PC-9 (cell line): Measurements from ENCODE around the gene SMAD6.

ENCODE experiments used
- EZH2 ChIP-seq: fragments of 200-600 bp; sonication (generic); IDR thresholded peaks from 2 replicates; pipeline ENCODE4 v1.8.0; 2017; ENCODE audit warnings: antibody characterized with exemption, low read depth
- TF ChIP-seq, protein P1 (sequence below): fragments of 200-600 bp; sonication (generic); conservative IDR thresholded peaks from 2 replicates; pipeline ENCODE4 v1.6.1; 2017; ENCODE audit warnings: mixed run types, antibody characterized with exemption, mild to moderate bottlenecking, moderate library complexity

DNA sequence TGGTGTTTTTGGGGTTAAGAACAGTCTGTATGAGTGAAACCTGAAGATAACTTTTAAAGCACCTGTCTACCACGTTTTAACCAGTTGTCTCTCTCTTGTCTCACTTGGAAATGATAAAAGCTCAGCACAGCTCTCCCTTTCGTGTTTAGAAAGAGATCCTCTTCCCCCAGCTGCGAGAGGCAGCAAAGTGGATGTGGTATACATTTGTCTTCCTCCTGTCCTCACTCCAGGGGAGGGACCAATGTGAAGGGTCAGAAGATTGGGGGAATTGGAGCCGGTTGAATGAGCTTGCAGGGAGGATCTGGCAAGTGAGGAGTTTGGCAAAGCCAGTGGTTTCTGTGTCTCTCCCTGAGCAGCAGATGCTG is 14.6 kb downstream of the SMAD6 start:
- TF ChIP-seq, protein P1, sequence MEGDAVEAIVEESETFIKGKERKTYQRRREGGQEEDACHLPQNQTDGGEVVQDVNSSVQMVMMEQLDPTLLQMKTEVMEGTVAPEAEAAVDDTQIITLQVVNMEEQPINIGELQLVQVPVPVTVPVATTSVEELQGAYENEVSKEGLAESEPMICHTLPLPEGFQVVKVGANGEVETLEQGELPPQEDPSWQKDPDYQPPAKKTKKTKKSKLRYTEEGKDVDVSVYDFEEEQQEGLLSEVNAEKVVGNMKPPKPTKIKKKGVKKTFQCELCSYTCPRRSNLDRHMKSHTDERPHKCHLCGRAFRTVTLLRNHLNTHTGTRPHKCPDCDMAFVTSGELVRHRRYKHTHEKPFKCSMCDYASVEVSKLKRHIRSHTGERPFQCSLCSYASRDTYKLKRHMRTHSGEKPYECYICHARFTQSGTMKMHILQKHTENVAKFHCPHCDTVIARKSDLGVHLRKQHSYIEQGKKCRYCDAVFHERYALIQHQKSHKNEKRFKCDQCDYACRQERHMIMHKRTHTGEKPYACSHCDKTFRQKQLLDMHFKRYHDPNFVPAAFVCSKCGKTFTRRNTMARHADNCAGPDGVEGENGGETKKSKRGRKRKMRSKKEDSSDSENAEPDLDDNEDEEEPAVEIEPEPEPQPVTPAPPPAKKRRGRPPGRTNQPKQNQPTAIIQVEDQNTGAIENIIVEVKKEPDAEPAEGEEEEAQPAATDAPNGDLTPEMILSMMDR = no peak
- no peak for TF ChIP-seq EZH2
